ENCODE measurements around the gene CDC5L. TPM values are rescaled to one million over a fixed set of nuclear protein-coding genes. Genes with fewer than 3 reads are reported as not detected.

The CDC5L gene
- total RNA-seq, 1 donor from 2014 or later: 18.2 TPM

DNA sequence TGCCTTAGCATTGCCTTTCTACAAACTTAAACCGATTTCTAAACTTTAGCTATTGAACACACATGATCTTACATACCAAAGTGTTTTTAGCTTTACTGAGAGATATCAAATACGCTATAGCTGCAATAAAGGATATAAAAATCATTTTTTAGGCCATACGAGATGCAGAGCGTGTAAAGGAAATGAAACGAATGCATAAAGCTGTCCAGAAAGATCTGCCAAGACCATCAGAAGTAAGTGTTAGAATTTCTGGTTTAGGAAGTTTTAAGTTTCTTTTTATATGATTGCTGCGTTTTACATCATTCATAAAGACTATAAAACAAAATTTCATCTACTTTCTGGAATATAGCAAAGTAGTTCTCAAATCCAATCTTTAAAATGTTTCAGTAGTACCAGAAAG is 38.4 kb downstream of the CDC5L start:
- Histone ChIP-seq H2AFZ (ENCODE audit: low read depth, low read length) (no peak overlapping the region), H3K27ac (ENCODE audit: low read depth, low read length) (no peak overlapping the region), H3K36me3 (ENCODE audit: insufficient read depth, low read length) (peaks cover 39% of the 10 kb centered on the region), H3K27me3 (ENCODE audit: insufficient read depth, low read length) (no peaks in the 10 kb centered on the region), H3K4me3 (ENCODE audit: insufficient read depth, low read depth, low read length) (no peak overlapping the region), H3K9me3 (ENCODE audit: insufficient read depth, low read depth, low read length) (no peaks in the 10 kb centered on the region), H3K4me1 (ENCODE audit: insufficient read depth, low read length) (no peaks in the 10 kb centered on the region), H3K9ac (ENCODE audit: low read length) (no peak overlapping the region), H3K4me2 (ENCODE audit: low read length) (no peak overlapping the region), H3K79me2 (ENCODE audit: insufficient read depth, low read length) (no peaks in the 10 kb centered on the region), H4K20me1 (ENCODE audit: insufficient read depth, low read length) (peaks cover 4% of the 10 kb centered on the region)
- H3K9me3 Mint-ChIP-seq (ENCODE audit: unreplicated experiment): no peaks in the 10 kb centered on the region
- peaks cover 8% of the 10 kb centered on the region for H3K36me3 Mint-ChIP-seq (ENCODE audit: low read depth, unreplicated experiment)
- no peak overlapping the region for H3K4me3 Mint-ChIP-seq (ENCODE audit: unreplicated experiment)
- no peak for DNase-seq (ENCODE audit: low read depth)
- H3K4me1 Mint-ChIP-seq (ENCODE audit: low read depth, unreplicated experiment): peaks cover 17% of the 10 kb centered on the region
- TF ChIP-seq, protein P1, sequence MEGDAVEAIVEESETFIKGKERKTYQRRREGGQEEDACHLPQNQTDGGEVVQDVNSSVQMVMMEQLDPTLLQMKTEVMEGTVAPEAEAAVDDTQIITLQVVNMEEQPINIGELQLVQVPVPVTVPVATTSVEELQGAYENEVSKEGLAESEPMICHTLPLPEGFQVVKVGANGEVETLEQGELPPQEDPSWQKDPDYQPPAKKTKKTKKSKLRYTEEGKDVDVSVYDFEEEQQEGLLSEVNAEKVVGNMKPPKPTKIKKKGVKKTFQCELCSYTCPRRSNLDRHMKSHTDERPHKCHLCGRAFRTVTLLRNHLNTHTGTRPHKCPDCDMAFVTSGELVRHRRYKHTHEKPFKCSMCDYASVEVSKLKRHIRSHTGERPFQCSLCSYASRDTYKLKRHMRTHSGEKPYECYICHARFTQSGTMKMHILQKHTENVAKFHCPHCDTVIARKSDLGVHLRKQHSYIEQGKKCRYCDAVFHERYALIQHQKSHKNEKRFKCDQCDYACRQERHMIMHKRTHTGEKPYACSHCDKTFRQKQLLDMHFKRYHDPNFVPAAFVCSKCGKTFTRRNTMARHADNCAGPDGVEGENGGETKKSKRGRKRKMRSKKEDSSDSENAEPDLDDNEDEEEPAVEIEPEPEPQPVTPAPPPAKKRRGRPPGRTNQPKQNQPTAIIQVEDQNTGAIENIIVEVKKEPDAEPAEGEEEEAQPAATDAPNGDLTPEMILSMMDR (IDR thresholded peaks at IDR 0.05; ENCODE audit: insufficient read depth, low read depth, low read length): no peak
- no peak for TF ChIP-seq EZH2 (IDR thresholded peaks at IDR 0.05; ENCODE audit: insufficient read depth, low read length)
- H3K27ac Mint-ChIP-seq (ENCODE audit: unreplicated experiment): no peak overlapping the region
- FAIRE-seq: peak; percentile 29
- no peaks in the 10 kb centered on the region for H3K27me3 Mint-ChIP-seq (ENCODE audit: low read depth, unreplicated experiment)

DNA sequence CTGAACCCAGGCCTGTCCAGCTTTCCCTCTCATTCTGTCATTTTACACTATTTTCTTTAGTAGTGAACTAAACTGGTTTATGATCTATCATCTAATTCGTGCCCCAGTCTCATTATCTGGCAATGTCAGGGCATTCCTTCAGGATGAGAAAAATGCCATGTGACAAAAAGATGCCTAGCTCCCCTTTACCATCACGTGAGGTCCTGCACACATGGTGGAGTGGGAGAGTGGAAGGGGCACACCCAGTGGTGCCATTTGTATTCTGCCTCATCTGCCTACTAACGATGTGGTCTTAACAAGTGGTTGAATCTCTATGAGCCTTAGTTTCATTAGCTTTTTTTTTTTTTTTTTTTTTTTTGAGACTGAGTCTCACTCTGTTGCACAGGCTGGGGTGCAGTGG is 41.2 kb downstream of the CDC5L start:
- DNase-seq (ENCODE audit: low read depth) (no peak), FAIRE-seq (no peak)
- H3K36me3 Mint-ChIP-seq (ENCODE audit: low read depth, unreplicated experiment): peaks cover 6% of the 10 kb centered on the region
- no peak overlapping the region for H3K9ac ChIP-seq (ENCODE audit: low read length)
- H3K4me3 Mint-ChIP-seq (ENCODE audit: unreplicated experiment): no peak overlapping the region
- H3K4me1 Mint-ChIP-seq (ENCODE audit: low read depth, unreplicated experiment): peaks cover 26% of the 10 kb centered on the region
- no peak overlapping the region for H2AFZ ChIP-seq (ENCODE audit: low read depth, low read length)
- no peaks in the 10 kb centered on the region for H3K27me3 ChIP-seq (ENCODE audit: insufficient read depth, low read length)
- H3K4me3 ChIP-seq (ENCODE audit: insufficient read depth, low read depth, low read length): no peak overlapping the region
- peaks cover 18% of the 10 kb centered on the region for H3K36me3 ChIP-seq (ENCODE audit: insufficient read depth, low read length)
- H3K9me3 ChIP-seq (ENCODE audit: insufficient read depth, low read depth, low read length): no peaks in the 10 kb centered on the region
- H3K4me1 ChIP-seq (ENCODE audit: insufficient read depth, low read length): no peaks in the 10 kb centered on the region
- H3K79me2 ChIP-seq (ENCODE audit: insufficient read depth, low read length): peaks cover 4% of the 10 kb centered on the region
- no peak overlapping the region for H3K27ac Mint-ChIP-seq (ENCODE audit: unreplicated experiment)
- H3K27ac ChIP-seq (ENCODE audit: low read depth, low read length): no peak overlapping the region
- H4K20me1 ChIP-seq (ENCODE audit: insufficient read depth, low read length): peaks cover 5% of the 10 kb centered on the region
- no peaks in the 10 kb centered on the region for H3K27me3 Mint-ChIP-seq (ENCODE audit: low read depth, unreplicated experiment)
- no peak overlapping the region for H3K4me2 ChIP-seq (ENCODE audit: low read length)
- no peak for TF ChIP-seq EZH2 (IDR thresholded peaks at IDR 0.05; ENCODE audit: insufficient read depth, low read length)
- TF ChIP-seq, protein P1 (IDR thresholded peaks at IDR 0.05; ENCODE audit: insufficient read depth, low read depth, low read length): no peak
- no peaks in the 10 kb centered on the region for H3K9me3 Mint-ChIP-seq (ENCODE audit: unreplicated experiment)

DNA sequence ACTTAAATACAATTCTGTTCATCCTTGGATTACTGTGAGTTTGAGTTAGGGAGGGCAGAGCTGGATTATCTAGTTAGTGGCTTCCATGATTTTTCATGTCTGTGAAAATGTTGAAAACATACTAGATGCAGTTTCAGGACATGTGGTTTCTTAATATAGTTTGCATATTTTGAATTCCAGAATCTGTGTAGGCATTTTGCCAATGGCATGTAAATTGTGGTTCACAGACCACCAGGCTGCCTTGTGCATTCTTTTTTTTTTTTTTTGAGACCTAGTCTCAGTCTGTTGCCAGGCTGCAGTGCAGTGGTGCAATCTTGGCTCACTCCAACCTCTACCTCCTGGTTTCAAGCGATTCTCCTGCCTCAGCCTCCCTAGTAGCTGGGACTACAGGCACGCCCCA is 42.8 kb downstream of the CDC5L start:
- H3K36me3 ChIP-seq (ENCODE audit: insufficient read depth, low read length): peaks cover 3% of the 10 kb centered on the region
- TF ChIP-seq, protein P1 (IDR thresholded peaks at IDR 0.05; ENCODE audit: insufficient read depth, low read depth, low read length): no peak
- no peak for TF ChIP-seq EZH2 (IDR thresholded peaks at IDR 0.05; ENCODE audit: insufficient read depth, low read length)
- no peak overlapping the region for H3K4me2 ChIP-seq (ENCODE audit: low read length)

More for the DNA sequence above, 42.8 kb downstream of the CDC5L start:
- Histone ChIP-seq H3K4me1 (ENCODE audit: insufficient read depth, low read length) (no peaks in the 10 kb centered on the region), H3K79me2 (ENCODE audit: insufficient read depth, low read length) (peaks cover 7% of the 10 kb centered on the region), H4K20me1 (ENCODE audit: insufficient read depth, low read length) (peaks cover 4% of the 10 kb centered on the region), H3K4me3 (ENCODE audit: insufficient read depth, low read depth, low read length) (no peak overlapping the region), H3K27me3 (ENCODE audit: insufficient read depth, low read length) (no peaks in the 10 kb centered on the region), H2AFZ (ENCODE audit: low read depth, low read length) (no peak overlapping the region), H3K9me3 (ENCODE audit: insufficient read depth, low read depth, low read length) (no peaks in the 10 kb centered on the region), H3K27ac (ENCODE audit: low read depth, low read length) (no peak overlapping the region), H3K9ac (ENCODE audit: low read length) (no peak overlapping the region)
- peaks cover 33% of the 10 kb centered on the region for H3K4me1 Mint-ChIP-seq (ENCODE audit: low read depth, unreplicated experiment)
- H3K36me3 Mint-ChIP-seq (ENCODE audit: low read depth, unreplicated experiment): peaks cover 3% of the 10 kb centered on the region
- no peaks in the 10 kb centered on the region for H3K9me3 Mint-ChIP-seq (ENCODE audit: unreplicated experiment)
- no peak overlapping the region for H3K4me3 Mint-ChIP-seq (ENCODE audit: unreplicated experiment)
- DNase-seq (ENCODE audit: low read depth): peak; percentile 35
- H3K27ac Mint-ChIP-seq (ENCODE audit: unreplicated experiment): peak overlapping the region; percentile 96
- H3K27me3 Mint-ChIP-seq (ENCODE audit: low read depth, unreplicated experiment): no peaks in the 10 kb centered on the region
- FAIRE-seq: peak; percentile 41
